ENCODE data around the gene PRR19. TPM values are rescaled to one million over a fixed set of nuclear protein-coding genes. Genes with fewer than 3 reads are reported as not detected.

PRR19 gene
- total RNA-seq, 1 experiment from 2014 or later, result 0.93 TPM

DNA sequence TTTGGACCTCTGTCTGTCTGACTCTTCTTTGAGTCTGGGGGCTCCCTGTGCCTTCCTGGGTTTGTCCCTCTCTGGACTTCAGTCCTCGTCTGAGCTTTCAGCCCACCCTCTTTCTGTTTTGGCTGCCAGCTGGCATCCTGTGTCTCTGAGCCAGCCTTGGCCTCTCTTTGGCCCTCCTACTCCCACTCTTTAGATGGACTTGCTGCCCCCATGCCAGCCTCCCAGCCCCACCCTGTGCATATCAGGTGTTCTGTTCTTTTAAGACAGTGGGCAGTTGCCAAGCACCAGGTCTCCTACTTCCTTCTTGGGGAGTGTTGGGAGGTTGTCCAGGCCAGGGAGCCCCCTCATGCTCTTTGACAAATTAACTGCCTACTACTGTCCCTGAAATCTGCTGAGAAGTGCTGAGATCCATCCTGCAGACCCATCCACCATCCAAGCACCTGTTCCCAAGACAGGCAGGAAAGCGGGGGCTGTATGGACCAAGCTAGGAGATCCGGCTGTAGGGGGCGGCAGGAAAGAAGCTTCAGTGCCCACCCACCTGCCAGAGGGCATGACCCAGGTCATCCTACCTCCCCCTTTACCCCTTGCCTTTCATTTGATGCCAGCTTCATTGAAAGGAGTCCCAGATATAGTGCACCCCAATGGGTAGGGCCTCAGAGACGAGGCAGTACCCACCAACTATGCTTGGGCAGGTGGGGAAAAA is 23.3 kb upstream of the PRR19 start:
- no peak overlapping the region for H3K4me3 ChIP-seq (replicated peaks in 1 of 2; ENCODE audit: low read depth in 1 of 2, low read length in 2 of 2)
- H3K79me2 ChIP-seq (ENCODE audit: insufficient read depth, low read length), result no peaks in the 10 kb centered on the region; the same call in 1 of the 2 replicates
- H3K4me2 ChIP-seq (ENCODE audit: low read length), result peak overlapping the region; percentile 97
- RAD21 ChIA-PET (ENCODE audit: low non-redundant PET in 1 of 2, low total read pairs in 2 of 2, uncharacterized antibody in 2 of 2, unreplicated experiment in 2 of 2), result interaction anchor here (0.6 to 1.4 kb wide), 3 partner anchors 30 to 34 kb away, joined by 4 to 6 read pairs (median 5); no protein-coding TSS in a partner anchor
- CTCF ChIA-PET, result interaction anchor here (0.6 to 4.8 kb wide), 7 partner anchors 8 to 185 kb away, joined by 3 to 63 read pairs (median 17); partner anchors contain the start of gene GSK3A
- peaks cover 3 to 5% of the 10 kb centered on the region in 2 experiments; a peak in 2 of 4 replicates for H3K36me3 ChIP-seq (ENCODE audit: control insufficient read depth in 1 of 2, insufficient read depth in 2 of 2, low read length in 2 of 2)
- H4K20me1 ChIP-seq (ENCODE audit: insufficient read depth), result no peaks in the 10 kb centered on the region
- H2AFZ ChIP-seq (ENCODE audit: low read depth, low read length, poor library complexity, severe bottlenecking), result no peak overlapping the region
- H3K4me1 ChIP-seq (ENCODE audit: control insufficient read depth in 1 of 2, insufficient read depth in 2 of 2, low read length in 2 of 2), result peaks cover 43 to 59% of the 10 kb centered on the region in 2 experiments
- TF ChIP-seq SRF (IDR thresholded peaks at IDR 0.05; ENCODE audit: low read depth) (no peak), ZFX (IDR thresholded peaks at IDR 0.05) (no peak), EGR1 (IDR thresholded peaks at IDR 0.05; ENCODE audit: low read depth) (no peak), FOSL1 (IDR thresholded peaks at IDR 0.05; ENCODE audit: low read depth) (no peak), YY1 (IDR thresholded peaks at IDR 0.05; ENCODE audit: extremely low read depth, insufficient replicate concordance, low read depth, low read length) (no peak), ZNF274 (IDR thresholded peaks at IDR 0.05; ENCODE audit: low read depth, low read length) (no peak), CBX3 (IDR thresholded peaks at IDR 0.05; ENCODE audit: low read depth) (no peak), ELF1 (IDR thresholded peaks at IDR 0.05; ENCODE audit: borderline replicate concordance, low read depth) (no peak), RAD21 (IDR thresholded peaks at IDR 0.05; ENCODE audit: low read depth) (no peak), POLR2AphosphoS5 (IDR thresholded peaks at IDR 0.05; ENCODE audit: low read depth, low read length) (no peak), POLR2A (IDR thresholded peaks at IDR 0.05; ENCODE audit: borderline replicate concordance, extremely low read depth, insufficient read depth, insufficient read length) (no peak), SP1 (IDR thresholded peaks at IDR 0.05; ENCODE audit: low read depth) (no peak), EZH2 (IDR thresholded peaks at IDR 0.05) (no peak), CEBPB (IDR thresholded peaks at IDR 0.05; ENCODE audit: low read depth) (no peak)
- TF ChIP-seq, protein P1, sequence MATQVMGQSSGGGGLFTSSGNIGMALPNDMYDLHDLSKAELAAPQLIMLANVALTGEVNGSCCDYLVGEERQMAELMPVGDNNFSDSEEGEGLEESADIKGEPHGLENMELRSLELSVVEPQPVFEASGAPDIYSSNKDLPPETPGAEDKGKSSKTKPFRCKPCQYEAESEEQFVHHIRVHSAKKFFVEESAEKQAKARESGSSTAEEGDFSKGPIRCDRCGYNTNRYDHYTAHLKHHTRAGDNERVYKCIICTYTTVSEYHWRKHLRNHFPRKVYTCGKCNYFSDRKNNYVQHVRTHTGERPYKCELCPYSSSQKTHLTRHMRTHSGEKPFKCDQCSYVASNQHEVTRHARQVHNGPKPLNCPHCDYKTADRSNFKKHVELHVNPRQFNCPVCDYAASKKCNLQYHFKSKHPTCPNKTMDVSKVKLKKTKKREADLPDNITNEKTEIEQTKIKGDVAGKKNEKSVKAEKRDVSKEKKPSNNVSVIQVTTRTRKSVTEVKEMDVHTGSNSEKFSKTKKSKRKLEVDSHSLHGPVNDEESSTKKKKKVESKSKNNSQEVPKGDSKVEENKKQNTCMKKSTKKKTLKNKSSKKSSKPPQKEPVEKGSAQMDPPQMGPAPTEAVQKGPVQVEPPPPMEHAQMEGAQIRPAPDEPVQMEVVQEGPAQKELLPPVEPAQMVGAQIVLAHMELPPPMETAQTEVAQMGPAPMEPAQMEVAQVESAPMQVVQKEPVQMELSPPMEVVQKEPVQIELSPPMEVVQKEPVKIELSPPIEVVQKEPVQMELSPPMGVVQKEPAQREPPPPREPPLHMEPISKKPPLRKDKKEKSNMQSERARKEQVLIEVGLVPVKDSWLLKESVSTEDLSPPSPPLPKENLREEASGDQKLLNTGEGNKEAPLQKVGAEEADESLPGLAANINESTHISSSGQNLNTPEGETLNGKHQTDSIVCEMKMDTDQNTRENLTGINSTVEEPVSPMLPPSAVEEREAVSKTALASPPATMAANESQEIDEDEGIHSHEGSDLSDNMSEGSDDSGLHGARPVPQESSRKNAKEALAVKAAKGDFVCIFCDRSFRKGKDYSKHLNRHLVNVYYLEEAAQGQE (IDR thresholded peaks at IDR 0.05; ENCODE audit: low read depth), result no peak
- TF ChIP-seq, protein P2, sequence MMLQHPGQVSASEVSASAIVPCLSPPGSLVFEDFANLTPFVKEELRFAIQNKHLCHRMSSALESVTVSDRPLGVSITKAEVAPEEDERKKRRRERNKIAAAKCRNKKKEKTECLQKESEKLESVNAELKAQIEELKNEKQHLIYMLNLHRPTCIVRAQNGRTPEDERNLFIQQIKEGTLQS (IDR thresholded peaks at IDR 0.05), result no peak
- H3K9me2 ChIP-seq (ENCODE audit: insufficient read depth), result no peaks in the 10 kb centered on the region
- H3K27ac ChIP-seq (ENCODE audit: low read depth, low read length), result peak overlapping the region; percentile 94
- H3K9me3 ChIP-seq (ENCODE audit: control insufficient read depth in 1 of 2, insufficient read depth in 1 of 2, low read depth in 1 of 2, low read length in 2 of 2), result no peaks in the 10 kb centered on the region
- no peak overlapping the region for H3K9ac ChIP-seq (ENCODE audit: low read length)
- intact Hi-C loops (cut with micrococcal nuclease), result loop anchor here (1.0 kb wide), 1 partner anchor 32 kb away; no protein-coding TSS in a partner anchor
- BruUV-seq (replicated peaks), result no TSS peak
- DNase-seq (ENCODE audit: low read depth, low spot score) (no peak), ATAC-seq (no peak)
- POLR2A ChIA-PET, result interaction anchor here (0.7 to 2.5 kb wide), 3 partner anchors 23 to 35 kb away, joined by 3 to 19 read pairs (median 3); partner anchors contain the start of genes ERF, PAFAH1B3 and PRR19
- no peaks in the 10 kb centered on the region for H3K27me3 ChIP-seq (ENCODE audit: insufficient read depth, low read length)

Measured in HCT116 (cell line).